ENCODE data around the gene GNPTAB.
"Not testable (repeated sequence)": the region's sequence is repeated elsewhere in the genome, so short reads cannot be mapped to it uniquely, and the experiment has no call there.

GNPTAB gene

GRCh38 chr12:101823039-101823438, 7.7 kb downstream of the GNPTAB start:
- Histone ChIP-seq H3K36me3 (ENCODE audit: control insufficient read depth, insufficient read depth, low read length) (no peaks in the 10 kb centered on the region), H4K5ac (ENCODE audit: low read length) (no peak overlapping the region), H4K8ac (ENCODE audit: low read depth, low read length) (no peak overlapping the region), H3K23ac (ENCODE audit: low read length) (no peak overlapping the region), H3K79me2 (ENCODE audit: control insufficient read depth, insufficient read depth, low read length) (no peaks in the 10 kb centered on the region), H2BK5ac (ENCODE audit: low read length) (no peak overlapping the region), H3K9ac (ENCODE audit: low read length) (no peak overlapping the region), H3K4me3 (ENCODE audit: low read length) (no peak overlapping the region), H3K4ac (ENCODE audit: low read depth, low read length) (no peak overlapping the region), H3K4me2 (ENCODE audit: low read length) (no peak overlapping the region), H2AK5ac (ENCODE audit: low read length) (no peak overlapping the region), H3K27me3 (ENCODE audit: insufficient read depth, low read length, poor library complexity) (no peaks in the 10 kb centered on the region), H3K56ac (ENCODE audit: low read length) (no peak overlapping the region), H2BK15ac (replicated peaks; ENCODE audit: low read depth) (no peak overlapping the region), H3K18ac (ENCODE audit: low read length) (no peak overlapping the region), H2BK120ac (ENCODE audit: low read depth, low read length) (no peak overlapping the region), H3K27ac (ENCODE audit: low read depth, low read length) (no peak overlapping the region), H3K4me1 (ENCODE audit: control insufficient read depth, low read depth, low read length) (no peaks in the 10 kb centered on the region), H3K79me1 (ENCODE audit: low read length) (no peaks in the 10 kb centered on the region)
- DNase-seq: no peak
- no CpG with 5 or more reads among the region's 4 CpGs for WGBS (ENCODE audit: extremely low coverage, insufficient coverage, low lambda C conversion rate)

DNA sequence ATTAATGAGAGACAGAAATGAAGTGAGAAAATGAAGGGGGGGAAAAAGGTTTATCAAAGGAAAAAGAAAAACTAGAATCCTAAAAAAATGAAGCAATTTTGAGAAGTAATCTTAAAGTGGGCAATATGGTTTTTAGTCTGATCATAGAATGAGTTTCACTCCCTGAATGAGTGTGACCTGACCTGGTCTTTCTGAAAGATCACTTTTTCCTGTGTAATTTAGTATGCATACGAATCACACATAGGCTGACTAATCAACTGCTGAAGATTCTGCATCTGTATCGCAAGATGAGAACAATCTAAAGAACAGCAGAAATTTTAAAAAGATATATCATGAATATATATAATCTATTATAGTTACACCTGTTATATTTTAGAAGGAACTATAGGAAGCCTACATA, 11.3 kb downstream of the GNPTAB start:
- no peaks in the 10 kb centered on the region for H3K79me1 ChIP-seq (ENCODE audit: low read length)
- no peak overlapping the region for H3K23ac ChIP-seq (ENCODE audit: low read length)
- no peak overlapping the region for H3K27ac ChIP-seq (ENCODE audit: low read depth, low read length)
- H3K56ac ChIP-seq (ENCODE audit: low read length): no peak overlapping the region
- no peak overlapping the region for H4K5ac ChIP-seq (ENCODE audit: low read length)
- H3K4ac ChIP-seq (ENCODE audit: low read depth, low read length): no peak overlapping the region
- no peak overlapping the region for H3K4me3 ChIP-seq (ENCODE audit: low read length)
- no peaks in the 10 kb centered on the region for H3K4me1 ChIP-seq (ENCODE audit: control insufficient read depth, low read depth, low read length)
- no CpG with 5 or more reads among the region's 2 CpGs for WGBS (ENCODE audit: extremely low coverage, insufficient coverage, low lambda C conversion rate)
- H3K36me3 ChIP-seq (ENCODE audit: control insufficient read depth, insufficient read depth, low read length): no peaks in the 10 kb centered on the region
- no peaks in the 10 kb centered on the region for H3K79me2 ChIP-seq (ENCODE audit: control insufficient read depth, insufficient read depth, low read length)
- DNase-seq: no peak
- no peak overlapping the region for H3K18ac ChIP-seq (ENCODE audit: low read length)
- H3K9ac ChIP-seq (ENCODE audit: low read length): no peak overlapping the region
- H3K27me3 ChIP-seq (ENCODE audit: insufficient read depth, low read length, poor library complexity): no peaks in the 10 kb centered on the region
- no peak overlapping the region for H3K4me2 ChIP-seq (ENCODE audit: low read length)
- no peak overlapping the region for H4K8ac ChIP-seq (ENCODE audit: low read depth, low read length)
- no peak overlapping the region for H2AK5ac ChIP-seq (ENCODE audit: low read length)
- no peak overlapping the region for H2BK5ac ChIP-seq (ENCODE audit: low read length)
- no peak overlapping the region for H2BK120ac ChIP-seq (ENCODE audit: low read depth, low read length)
- no peak overlapping the region for H2BK15ac ChIP-seq (replicated peaks; ENCODE audit: low read depth)

- not testable (repeated sequence) for H3K9ac ChIP-seq (ENCODE audit: low read length); H3K27ac ChIP-seq (ENCODE audit: low read depth, low read length); H3K79me2 ChIP-seq (ENCODE audit: control insufficient read depth, insufficient read depth, low read length); H2BK120ac ChIP-seq (ENCODE audit: low read depth, low read length); H2BK5ac ChIP-seq (ENCODE audit: low read length); H3K4me3 ChIP-seq (ENCODE audit: low read length); H2AK5ac ChIP-seq (ENCODE audit: low read length); H3K4me1 ChIP-seq (ENCODE audit: control insufficient read depth, low read depth, low read length); H3K4me2 ChIP-seq (ENCODE audit: low read length); H3K56ac ChIP-seq (ENCODE audit: low read length); H3K36me3 ChIP-seq (ENCODE audit: control insufficient read depth, insufficient read depth, low read length); H4K8ac ChIP-seq (ENCODE audit: low read depth, low read length); H3K27me3 ChIP-seq (ENCODE audit: insufficient read depth, low read length, poor library complexity); H2BK15ac ChIP-seq (replicated peaks; ENCODE audit: low read depth); H3K79me1 ChIP-seq (ENCODE audit: low read length); H3K4ac ChIP-seq (ENCODE audit: low read depth, low read length); H3K23ac ChIP-seq (ENCODE audit: low read length); H3K18ac ChIP-seq (ENCODE audit: low read length); H4K5ac ChIP-seq (ENCODE audit: low read length); DNase-seq
- WGBS (ENCODE audit: extremely low coverage, insufficient coverage, low lambda C conversion rate): no CpG with 5 or more reads among the region's 4 CpGs
Measured at GRCh38 chr12:101818689-101819088, 12.1 kb downstream of the GNPTAB start.

GRCh38 chr12:101813117-101813516, 17.6 kb downstream of the GNPTAB start:
- no peak overlapping the region for H3K23ac ChIP-seq (ENCODE audit: low read length)
- H3K27me3 ChIP-seq (ENCODE audit: insufficient read depth, low read length, poor library complexity): no peaks in the 10 kb centered on the region
- no peaks in the 10 kb centered on the region for H3K4me1 ChIP-seq (ENCODE audit: control insufficient read depth, low read depth, low read length)
- no peak overlapping the region for H3K4me3 ChIP-seq (ENCODE audit: low read length)
- no peak overlapping the region for H2BK15ac ChIP-seq (replicated peaks; ENCODE audit: low read depth)
- no peak overlapping the region for H2BK120ac ChIP-seq (ENCODE audit: low read depth, low read length)
- no peak overlapping the region for H2AK5ac ChIP-seq (ENCODE audit: low read length)
- H3K4me2 ChIP-seq (ENCODE audit: low read length): no peak overlapping the region
- no peak overlapping the region for H4K5ac ChIP-seq (ENCODE audit: low read length)
- no peak overlapping the region for H3K4ac ChIP-seq (ENCODE audit: low read depth, low read length)
- WGBS (ENCODE audit: extremely low coverage, insufficient coverage, low lambda C conversion rate): no CpG with 5 or more reads among the region's 2 CpGs
- H3K18ac ChIP-seq (ENCODE audit: low read length): no peak overlapping the region
- no peaks in the 10 kb centered on the region for H3K36me3 ChIP-seq (ENCODE audit: control insufficient read depth, insufficient read depth, low read length)
- no peak overlapping the region for H3K9ac ChIP-seq (ENCODE audit: low read length)
- H3K79me1 ChIP-seq (ENCODE audit: low read length): no peaks in the 10 kb centered on the region
- no peak overlapping the region for H2BK5ac ChIP-seq (ENCODE audit: low read length)
- DNase-seq: no peak
- no peaks in the 10 kb centered on the region for H3K79me2 ChIP-seq (ENCODE audit: control insufficient read depth, insufficient read depth, low read length)
- H3K27ac ChIP-seq (ENCODE audit: low read depth, low read length): no peak overlapping the region
- H4K8ac ChIP-seq (ENCODE audit: low read depth, low read length): no peak overlapping the region
- no peak overlapping the region for H3K56ac ChIP-seq (ENCODE audit: low read length)

DNA sequence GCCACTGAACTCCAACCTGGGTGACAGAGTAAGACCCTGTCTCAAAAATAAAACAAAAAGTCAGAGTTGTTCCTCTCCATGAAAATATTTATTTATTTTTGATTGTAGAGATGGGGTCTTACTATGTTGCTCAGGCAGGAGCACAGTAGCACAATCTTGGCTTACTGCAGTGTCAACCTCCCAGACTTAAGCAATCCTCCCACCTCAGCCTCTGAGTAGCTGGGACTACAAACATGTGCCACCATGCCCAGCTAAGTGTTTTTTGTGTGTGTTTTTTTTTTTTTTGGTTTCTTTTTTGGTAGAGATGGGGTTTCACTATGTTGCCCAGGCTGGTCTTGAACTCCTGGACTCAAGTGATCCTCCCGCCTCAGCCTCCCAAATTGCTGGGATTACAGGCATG, 18.0 kb downstream of the GNPTAB start:
- H2BK15ac ChIP-seq (replicated peaks; ENCODE audit: low read depth); H3K79me2 ChIP-seq (ENCODE audit: control insufficient read depth, insufficient read depth, low read length); H3K9ac ChIP-seq (ENCODE audit: low read length); H3K36me3 ChIP-seq (ENCODE audit: control insufficient read depth, insufficient read depth, low read length); H2BK120ac ChIP-seq (ENCODE audit: low read depth, low read length); H3K79me1 ChIP-seq (ENCODE audit: low read length); H4K8ac ChIP-seq (ENCODE audit: low read depth, low read length); H3K56ac ChIP-seq (ENCODE audit: low read length); H2AK5ac ChIP-seq (ENCODE audit: low read length); DNase-seq; H3K27ac ChIP-seq (ENCODE audit: low read depth, low read length); H3K4me1 ChIP-seq (ENCODE audit: control insufficient read depth, low read depth, low read length); H3K23ac ChIP-seq (ENCODE audit: low read length); H2BK5ac ChIP-seq (ENCODE audit: low read length); H3K4me2 ChIP-seq (ENCODE audit: low read length); H3K4ac ChIP-seq (ENCODE audit: low read depth, low read length); H4K5ac ChIP-seq (ENCODE audit: low read length); H3K27me3 ChIP-seq (ENCODE audit: insufficient read depth, low read length, poor library complexity); H3K4me3 ChIP-seq (ENCODE audit: low read length); H3K18ac ChIP-seq (ENCODE audit: low read length): not testable (repeated sequence)
- WGBS (ENCODE audit: extremely low coverage, insufficient coverage, low lambda C conversion rate): no CpG with 5 or more reads among the region's 1 CpG

GRCh38 chr12:101811342-101811741, 19.4 kb downstream of the GNPTAB start:
- not testable (repeated sequence) for H3K18ac ChIP-seq (ENCODE audit: low read length)

More at GRCh38 chr12:101811342-101811741, 19.4 kb downstream of the GNPTAB start:
- H3K9ac ChIP-seq (ENCODE audit: low read length); H2AK5ac ChIP-seq (ENCODE audit: low read length); H3K79me2 ChIP-seq (ENCODE audit: control insufficient read depth, insufficient read depth, low read length); H3K4me2 ChIP-seq (ENCODE audit: low read length); H3K4me1 ChIP-seq (ENCODE audit: control insufficient read depth, low read depth, low read length); H2BK120ac ChIP-seq (ENCODE audit: low read depth, low read length); H3K4ac ChIP-seq (ENCODE audit: low read depth, low read length); H2BK5ac ChIP-seq (ENCODE audit: low read length); H3K56ac ChIP-seq (ENCODE audit: low read length); H3K79me1 ChIP-seq (ENCODE audit: low read length); H3K23ac ChIP-seq (ENCODE audit: low read length); DNase-seq; H3K36me3 ChIP-seq (ENCODE audit: control insufficient read depth, insufficient read depth, low read length); H3K27ac ChIP-seq (ENCODE audit: low read depth, low read length); H3K4me3 ChIP-seq (ENCODE audit: low read length); H3K27me3 ChIP-seq (ENCODE audit: insufficient read depth, low read length, poor library complexity); H2BK15ac ChIP-seq (replicated peaks; ENCODE audit: low read depth); H4K5ac ChIP-seq (ENCODE audit: low read length); H4K8ac ChIP-seq (ENCODE audit: low read depth, low read length): not testable (repeated sequence)
- no CpG with 5 or more reads among the region's 6 CpGs for WGBS (ENCODE audit: extremely low coverage, insufficient coverage, low lambda C conversion rate)
